Measurements from ENCODE around the gene ANXA4.
"Not testable (repeated sequence)": the region's sequence is repeated elsewhere in the genome, so short reads cannot be mapped to it uniquely, and the experiment has no call there.

The ANXA4 gene

DNA sequence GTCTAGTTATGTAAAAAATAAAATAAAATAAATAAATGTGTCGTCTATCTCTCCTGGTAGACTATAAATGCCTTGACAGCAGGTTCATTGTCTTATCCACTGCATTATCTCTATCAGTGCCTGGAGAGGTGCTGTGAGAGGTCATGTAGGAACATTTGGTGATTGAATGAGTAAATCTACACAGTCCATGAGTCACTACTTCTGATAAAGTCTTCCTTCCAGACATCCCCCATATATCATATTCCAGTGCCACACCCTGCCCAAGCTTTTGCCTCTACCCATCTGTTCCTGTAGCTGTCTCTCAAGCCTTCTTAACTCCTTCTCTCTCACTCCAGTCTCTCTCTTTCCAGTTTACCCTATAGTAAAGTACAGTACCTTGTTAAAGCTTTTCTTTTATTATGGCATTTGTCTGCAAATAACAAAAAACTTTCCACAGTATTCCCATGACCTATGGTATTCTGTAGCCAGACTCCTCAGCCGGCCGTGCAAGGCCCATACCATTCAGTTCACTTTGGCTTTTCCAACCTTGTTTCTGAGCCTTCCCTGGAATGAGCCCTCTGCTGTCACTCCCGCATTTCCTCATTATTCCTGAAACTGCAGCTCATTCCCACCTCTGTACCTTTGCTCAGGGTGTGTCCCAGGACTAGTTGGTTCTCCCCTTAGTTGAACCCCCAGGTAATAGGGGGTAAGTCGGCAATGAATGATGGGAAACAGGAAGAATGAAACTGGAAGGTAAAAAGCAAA lies 37.5 kb downstream of the ANXA4 start:
- DNase-seq (ENCODE audit: low read depth) = no peak

- DNase-seq (ENCODE audit: low read depth) = no peak
Observed at GRCh38 chr2:69780921-69781320, 39.0 kb downstream of the ANXA4 start.

- no peak for DNase-seq (ENCODE audit: low read depth)
Observed at GRCh38 chr2:69781321-69782248, 39.7 kb downstream of the ANXA4 start.

GRCh38 chr2:69784228-69784627 lies 42.3 kb downstream of the ANXA4 start:
- DNase-seq (ENCODE audit: low read depth) = no peak

- DNase-seq (ENCODE audit: low read depth) = no peak
Observed at GRCh38 chr2:69785358-69785757, 43.4 kb downstream of the ANXA4 start.

DNA sequence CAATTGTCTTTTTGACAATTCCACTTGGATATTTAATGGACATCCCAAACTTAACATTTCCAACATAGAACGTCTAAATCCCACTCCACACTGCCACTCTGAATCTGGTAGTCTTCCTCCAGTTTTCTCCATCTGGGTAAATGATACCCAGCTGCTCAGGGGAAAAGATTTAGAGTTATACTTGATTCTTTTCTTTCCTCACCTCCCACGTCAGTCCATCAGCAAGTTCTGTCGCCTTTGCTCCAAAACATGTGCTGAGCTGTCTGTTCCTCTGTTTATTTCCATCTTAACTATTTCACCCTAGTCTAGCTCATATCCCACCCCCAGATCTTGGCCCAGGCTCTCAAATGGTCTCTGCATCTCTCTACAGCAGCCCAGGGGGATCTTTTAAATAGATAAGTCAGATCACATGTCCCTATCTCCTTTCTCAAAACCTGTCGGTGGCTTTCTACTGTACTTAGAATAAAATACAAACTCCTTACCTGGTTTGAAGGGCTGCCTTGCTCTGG lies 44.2 kb downstream of the ANXA4 start:
- DNase-seq (ENCODE audit: low read depth) = no peak

DNA sequence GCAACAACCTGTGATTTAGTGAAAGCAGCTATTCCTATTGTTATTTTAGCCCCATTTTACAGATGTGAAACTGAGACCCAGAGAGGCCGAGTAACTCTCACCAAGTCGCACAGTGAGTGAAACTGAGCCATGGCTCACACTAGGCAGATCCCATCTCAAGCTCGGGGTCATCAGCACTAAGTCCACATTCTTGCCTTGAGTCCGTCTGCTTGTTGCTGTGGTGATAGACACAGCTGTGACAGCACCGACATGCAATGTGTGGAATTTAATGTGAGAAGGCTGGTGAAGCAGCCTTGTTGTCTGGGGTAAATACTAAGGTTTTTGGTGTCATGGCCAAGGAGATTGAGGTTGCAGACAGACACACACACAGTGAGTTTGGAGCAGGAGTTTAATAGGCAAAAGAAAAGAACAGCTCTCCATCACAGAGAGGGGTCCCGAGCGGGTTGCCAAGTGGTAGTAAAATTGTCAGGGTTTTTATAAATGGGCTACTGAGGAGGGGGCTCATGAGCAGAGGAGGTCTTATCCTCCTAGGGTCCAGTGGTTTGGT lies 47.3 kb downstream of the ANXA4 start:
- DNase-seq (ENCODE audit: low read depth) = no peak

GRCh38 chr2:69789772-69790600 lies 48.1 kb downstream of the ANXA4 start:
- DNase-seq (ENCODE audit: low read depth) = no peak

GRCh38 chr2:69790601-69790959 lies 48.6 kb downstream of the ANXA4 start:
- no peak for DNase-seq (ENCODE audit: low read depth)

DNA sequence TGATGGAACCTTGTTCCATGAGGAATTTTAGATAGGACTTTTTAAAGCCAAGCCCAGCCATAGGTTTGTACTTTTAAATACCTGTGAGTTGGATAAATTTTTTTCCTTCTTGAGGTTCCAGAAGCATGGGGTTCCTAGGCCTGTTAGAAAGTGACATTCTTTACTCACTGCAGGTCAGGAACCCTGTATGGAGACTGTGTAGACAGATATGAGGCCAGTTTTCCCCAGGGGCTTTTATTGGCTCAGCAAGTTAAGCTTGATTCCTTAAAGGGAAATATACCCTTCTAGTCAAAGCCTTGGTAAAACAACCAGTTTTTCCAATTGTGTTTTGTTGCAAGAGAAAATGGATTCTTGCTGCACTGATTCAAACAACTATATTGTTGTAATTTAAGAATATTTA lies 49.1 kb downstream of the ANXA4 start:
- no peak for DNase-seq (ENCODE audit: low read depth)

- no peak for DNase-seq (ENCODE audit: low read depth)
Observed at GRCh38 chr2:69796174-69796573, 54.2 kb downstream of the ANXA4 start.

- no peak for DNase-seq (ENCODE audit: low read depth)
Observed at GRCh38 chr2:69797235-69797634, 55.3 kb downstream of the ANXA4 start.

- DNase-seq (ENCODE audit: low read depth) = no peak
Observed at GRCh38 chr2:69797836-69798289, 55.9 kb downstream of the ANXA4 start.

DNA sequence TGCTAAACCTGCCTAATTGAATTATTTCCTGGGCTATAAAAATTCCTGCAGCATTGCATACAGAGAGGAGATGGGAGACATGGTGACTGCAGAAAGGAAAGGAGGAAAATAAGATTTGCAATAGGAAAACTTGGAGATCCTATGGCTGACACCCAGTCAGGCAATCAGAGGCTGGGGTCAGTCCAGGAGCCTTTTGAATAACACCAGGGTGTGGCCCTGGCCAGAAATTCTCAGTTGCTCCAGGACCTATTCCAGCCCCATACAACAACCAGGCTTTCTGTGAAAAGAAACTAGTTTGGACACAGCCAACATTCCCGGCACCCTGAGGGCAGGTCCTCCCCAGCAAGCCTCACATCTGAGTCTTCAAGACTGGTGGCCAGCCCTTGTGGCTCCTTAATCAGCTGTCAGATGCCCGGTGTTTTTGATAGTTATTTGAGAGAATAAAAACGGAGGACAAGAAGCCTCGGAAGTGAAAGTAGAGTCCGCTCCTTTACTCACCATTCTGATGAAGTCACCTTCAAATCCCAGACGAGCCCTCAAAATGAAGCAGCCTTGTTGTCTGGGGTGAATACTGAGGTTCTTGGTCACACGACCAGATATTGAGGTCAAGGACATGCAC lies 56.5 kb downstream of the ANXA4 start:
- no peak for DNase-seq (ENCODE audit: low read depth)

DNA sequence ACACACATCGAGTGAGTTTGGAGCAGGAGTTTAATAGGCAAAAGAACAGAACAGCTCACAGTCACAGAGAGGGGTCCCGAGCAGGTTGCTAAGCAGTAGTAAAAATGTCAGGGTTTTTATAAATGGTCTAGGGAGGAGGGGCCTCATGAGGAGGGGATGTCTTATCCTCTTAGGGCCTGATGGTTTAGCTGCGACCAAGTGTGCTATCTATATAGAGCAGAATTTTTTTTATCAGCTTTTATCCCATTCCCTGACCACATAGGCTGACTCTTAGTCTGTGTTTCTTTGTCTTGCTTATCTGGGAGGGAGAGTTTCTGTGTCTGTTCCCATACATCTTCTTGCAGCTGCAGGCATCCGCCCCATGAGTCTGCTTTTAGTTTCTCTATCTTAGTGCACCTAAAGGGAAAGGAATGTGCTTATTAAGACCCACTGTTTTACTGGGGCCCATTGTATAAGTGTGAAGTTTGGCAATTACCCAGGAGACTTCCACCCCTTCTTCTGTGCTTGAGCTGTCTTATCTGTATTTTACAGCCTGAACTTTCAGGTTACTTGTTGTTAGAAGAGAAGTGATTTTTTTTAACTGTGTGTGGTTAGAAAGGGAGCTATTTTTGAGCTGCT lies 57.1 kb downstream of the ANXA4 start:
- DNase-seq (ENCODE audit: low read depth) = no peak

- no peak for DNase-seq (ENCODE audit: low read depth)
Observed at GRCh38 chr2:69801745-69802290, 59.9 kb downstream of the ANXA4 start.

DNA sequence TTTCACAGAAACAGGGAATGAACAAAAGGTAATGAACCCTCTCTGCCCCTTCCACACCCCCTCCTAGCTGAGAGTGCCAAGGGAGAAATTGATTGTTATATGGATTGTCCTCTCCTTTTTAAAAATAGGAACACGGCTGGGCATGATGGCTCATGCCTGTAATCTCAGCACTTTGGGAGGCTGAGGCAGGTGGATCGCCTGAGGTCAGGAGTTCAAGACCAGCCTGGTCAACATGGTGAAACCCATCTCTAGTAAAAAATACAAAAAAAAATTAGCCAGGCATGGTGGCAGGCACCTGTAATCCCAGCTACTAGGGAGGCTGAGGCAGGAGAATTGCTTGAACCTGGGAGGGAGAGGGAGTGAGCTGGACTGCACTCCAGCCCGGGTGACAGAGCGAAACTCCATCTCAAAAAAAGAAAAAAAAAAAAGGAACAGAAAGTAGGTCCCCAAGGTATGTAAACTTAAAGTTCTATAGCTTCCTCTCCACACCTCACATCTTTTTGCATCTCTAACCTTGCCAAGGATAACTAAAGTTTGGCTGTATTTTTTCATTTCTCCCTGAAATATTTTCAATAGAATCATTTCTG lies 60.9 kb downstream of the ANXA4 start:
- not testable (repeated sequence) for DNase-seq (ENCODE audit: low read depth)

DNA sequence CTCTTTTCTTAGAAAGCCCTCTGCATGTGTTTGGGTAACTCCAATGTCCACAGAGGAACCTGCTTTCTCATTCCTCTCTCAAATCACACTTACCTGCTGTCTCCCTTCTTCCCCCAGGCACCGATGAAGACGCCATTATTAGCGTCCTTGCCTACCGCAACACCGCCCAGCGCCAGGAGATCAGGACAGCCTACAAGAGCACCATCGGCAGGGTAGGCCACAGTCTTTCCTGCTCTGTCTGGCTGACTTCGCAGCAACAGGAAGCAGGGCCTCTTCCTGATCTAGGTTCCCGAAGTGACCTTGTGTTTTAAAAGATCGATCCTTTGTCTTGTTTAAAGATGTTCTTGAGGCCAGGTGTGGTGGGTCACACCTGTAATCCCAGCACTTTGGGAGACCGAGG lies 62.5 kb downstream of the ANXA4 start:
- no peak for DNase-seq (ENCODE audit: low read depth)

GRCh38 chr2:69805887-69806286 lies 64.0 kb downstream of the ANXA4 start:
- DNase-seq (ENCODE audit: low read depth) = no peak

DNA sequence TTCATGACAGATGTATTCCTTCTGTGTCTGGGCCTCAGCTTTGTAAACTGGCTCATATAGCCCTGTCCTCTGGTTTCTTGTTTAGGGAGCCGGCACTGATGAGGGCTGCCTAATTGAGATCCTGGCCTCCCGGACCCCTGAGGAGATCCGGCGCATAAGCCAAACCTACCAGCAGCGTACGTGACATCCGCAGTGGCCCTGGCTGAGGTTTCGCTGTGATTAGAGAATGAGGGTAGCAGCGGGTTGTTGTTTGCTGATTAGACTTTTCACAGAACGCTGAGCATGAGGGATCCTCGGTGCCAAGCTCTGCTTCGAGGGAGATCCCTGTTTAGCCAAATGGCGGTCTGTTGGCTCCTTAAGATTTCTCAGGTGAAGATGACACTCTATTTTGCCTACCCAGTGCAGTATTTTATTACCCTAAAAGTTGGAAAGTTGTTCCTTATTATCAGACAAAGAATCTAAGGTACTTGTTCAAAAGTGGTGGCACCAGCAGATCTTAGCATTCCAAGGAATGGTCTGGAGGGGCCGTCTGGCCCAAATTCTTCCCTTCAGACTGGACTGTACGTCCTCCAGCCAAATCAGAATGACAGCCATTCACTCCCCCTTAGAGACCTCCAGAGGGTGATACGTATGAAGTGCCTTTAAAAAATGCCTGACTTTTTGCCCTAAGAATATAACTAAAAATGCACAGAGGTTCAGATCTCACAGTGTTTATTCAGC lies 66.0 kb downstream of the ANXA4 start:
- no peak for DNase-seq (ENCODE audit: low read depth)

Data from stimulated activated CD8-positive, alpha-beta memory T cell treated with anti-CD3 and anti-CD28 coated beads, Interleukin-15, amount 100 ng/mL, for 24 hours (primary cell).